GM23248 (cell line): Measurements from ENCODE around the gene SMPX.

Experiments
- EZH2 ChIP-seq: fragments of 200-600 bp; sonication (generic); IDR thresholded peaks from 2 replicates; pipeline ENCODE4 v1.6.1; 2018; ENCODE audit warnings: antibody characterized with exemption, mild to moderate bottlenecking; ENCODE audit not compliant: insufficient read depth, poor library complexity, severe bottlenecking
- EZH2phosphoT487 ChIP-seq: fragments of 200-600 bp; sonication (generic); IDR thresholded peaks from 2 replicates; pipeline ENCODE4 v1.6.1; 2018; ENCODE audit warnings: antibody characterized with exemption, moderate library complexity, mild to moderate bottlenecking, low read depth; ENCODE audit not compliant: insufficient read depth

GRCh38 chrX:21745756-21746155 lies 12.2 kb downstream of the SMPX start:
- TF ChIP-seq EZH2 (no peak), EZH2phosphoT487 (no peak)
